Measurements from ENCODE around the gene AHDC1. TPM values are rescaled to one million over a fixed set of nuclear protein-coding genes. Genes with fewer than 3 reads are reported as not detected.

AHDC1 gene
- polyA plus RNA-seq, 1 donor = 93.6 TPM

DNA sequence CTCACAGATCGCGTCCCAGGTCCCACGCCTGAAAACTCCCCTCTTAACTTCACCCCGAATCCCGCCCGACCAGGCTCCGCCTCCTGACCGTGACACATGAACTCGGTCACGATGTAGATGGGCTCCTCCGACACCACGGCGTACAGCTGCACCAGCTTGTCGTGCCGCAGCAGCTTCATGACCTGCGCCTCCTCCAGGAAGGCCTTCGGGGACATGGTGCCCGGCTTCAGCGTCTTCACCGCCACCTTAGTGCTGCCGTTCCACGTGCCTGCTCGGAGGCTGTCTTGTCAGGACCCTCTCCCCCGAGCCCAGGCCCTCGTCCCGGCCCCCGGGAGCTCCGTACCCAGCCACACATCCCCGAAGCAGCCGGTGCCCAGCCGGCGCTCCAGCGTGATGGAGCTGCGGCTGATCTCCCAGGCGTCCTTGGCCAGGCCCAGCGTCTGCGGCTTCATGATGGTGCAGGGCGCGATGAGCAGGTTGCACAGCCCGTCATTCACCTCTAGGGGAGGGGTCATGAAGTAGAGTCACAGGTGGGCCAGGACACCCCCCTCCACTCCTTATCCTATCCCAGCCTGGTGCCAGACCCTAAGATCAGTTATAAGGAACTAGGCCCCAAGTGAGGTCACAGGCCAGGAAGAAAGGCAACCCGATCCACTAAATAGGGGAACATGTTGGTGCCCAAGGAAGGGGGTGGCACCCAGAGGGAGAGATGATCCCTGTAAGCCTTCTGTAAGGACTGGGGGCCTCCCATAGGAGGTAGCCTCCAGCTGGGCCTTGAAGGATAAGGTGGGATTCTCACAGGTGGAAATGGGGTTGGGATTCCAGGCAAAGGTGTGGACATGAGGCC is 11.6 kb upstream of the AHDC1 start:
- no peak for DNase-seq (ENCODE audit: low read depth)

- DNase-seq (ENCODE audit: low read depth) = no peak
Observed at GRCh38 chr1:27614625-27615344, 10.8 kb upstream of the AHDC1 start.

DNA sequence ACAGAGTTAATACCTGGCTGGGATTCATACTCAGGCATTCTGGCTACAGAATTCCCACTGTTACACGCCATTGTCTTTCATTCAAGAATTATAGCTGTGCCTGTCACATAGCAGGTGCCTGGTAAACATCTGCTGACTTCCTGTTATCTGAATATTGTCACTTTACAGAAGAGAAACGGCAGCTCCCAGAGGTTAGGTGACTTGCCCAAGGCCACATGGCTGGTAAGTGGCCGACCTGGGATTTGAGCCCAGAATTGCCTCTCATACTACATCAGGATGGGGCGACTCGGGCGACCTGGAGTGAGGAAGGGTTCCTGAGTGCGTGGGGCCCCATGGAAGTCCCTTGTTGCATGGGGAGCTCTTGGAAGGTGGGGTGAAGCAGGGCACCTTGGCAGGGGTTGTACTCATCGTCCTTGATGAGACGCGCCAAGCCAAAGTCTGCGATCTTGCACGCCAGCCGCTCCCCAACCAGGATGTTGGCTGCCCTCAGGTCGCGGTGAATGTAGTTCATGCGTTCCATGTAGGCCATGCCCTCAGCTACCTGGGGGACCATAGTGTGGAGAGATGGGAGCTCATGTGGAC is 10.2 kb upstream of the AHDC1 start:
- no peak for DNase-seq (ENCODE audit: low read depth)

GRCh38 chr1:27612718-27613117 is 8.8 kb upstream of the AHDC1 start:
- no peak for DNase-seq (ENCODE audit: low read depth)

DNA sequence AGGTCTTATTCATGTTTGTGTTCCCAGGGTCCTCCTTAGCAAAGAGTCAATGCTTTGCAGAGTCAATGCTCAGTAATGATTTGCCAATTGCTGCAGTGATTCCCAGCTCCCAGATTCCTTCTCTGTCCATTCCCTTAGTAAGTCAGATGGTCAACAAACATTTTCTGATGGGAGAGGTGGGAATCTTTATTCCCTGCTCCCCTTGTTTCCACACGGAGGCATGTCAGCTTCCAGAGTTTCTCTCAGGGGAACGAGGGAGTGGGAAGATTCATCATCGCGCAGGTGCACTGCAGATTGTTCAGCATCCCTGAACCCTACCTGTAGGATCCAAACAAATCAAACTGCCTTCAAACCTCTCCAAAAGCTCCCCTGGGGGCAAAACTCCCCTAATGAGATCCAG is 7.5 kb upstream of the AHDC1 start:
- DNase-seq (ENCODE audit: low read depth) = no peak

GRCh38 chr1:27609618-27610240 is 5.8 kb upstream of the AHDC1 start:
- no peak for DNase-seq (ENCODE audit: low read depth)

DNA sequence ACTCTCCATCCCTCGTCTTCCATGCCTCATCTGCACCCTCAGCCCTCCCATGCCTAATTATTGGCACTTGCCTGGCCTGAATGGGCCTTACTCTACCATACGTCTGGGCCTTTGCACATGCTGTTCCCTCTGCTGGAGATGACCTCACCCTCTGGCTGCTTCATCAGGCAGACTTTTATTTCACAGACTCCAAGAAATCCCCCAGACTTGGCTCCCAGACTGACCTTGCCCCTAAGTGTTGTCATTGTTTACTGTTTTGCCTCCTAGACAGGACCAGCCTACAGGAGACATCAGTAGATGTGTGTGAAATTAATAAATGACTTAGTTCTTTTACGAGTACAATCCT is 5.2 kb upstream of the AHDC1 start:
- no peak for DNase-seq (ENCODE audit: low read depth)

- no peak for DNase-seq (ENCODE audit: low read depth)
Observed at GRCh38 chr1:27607239-27607804, 3.4 kb upstream of the AHDC1 start.

GRCh38 chr1:27606708-27607238 is 2.8 kb upstream of the AHDC1 start:
- no peak for DNase-seq (ENCODE audit: low read depth)

DNA sequence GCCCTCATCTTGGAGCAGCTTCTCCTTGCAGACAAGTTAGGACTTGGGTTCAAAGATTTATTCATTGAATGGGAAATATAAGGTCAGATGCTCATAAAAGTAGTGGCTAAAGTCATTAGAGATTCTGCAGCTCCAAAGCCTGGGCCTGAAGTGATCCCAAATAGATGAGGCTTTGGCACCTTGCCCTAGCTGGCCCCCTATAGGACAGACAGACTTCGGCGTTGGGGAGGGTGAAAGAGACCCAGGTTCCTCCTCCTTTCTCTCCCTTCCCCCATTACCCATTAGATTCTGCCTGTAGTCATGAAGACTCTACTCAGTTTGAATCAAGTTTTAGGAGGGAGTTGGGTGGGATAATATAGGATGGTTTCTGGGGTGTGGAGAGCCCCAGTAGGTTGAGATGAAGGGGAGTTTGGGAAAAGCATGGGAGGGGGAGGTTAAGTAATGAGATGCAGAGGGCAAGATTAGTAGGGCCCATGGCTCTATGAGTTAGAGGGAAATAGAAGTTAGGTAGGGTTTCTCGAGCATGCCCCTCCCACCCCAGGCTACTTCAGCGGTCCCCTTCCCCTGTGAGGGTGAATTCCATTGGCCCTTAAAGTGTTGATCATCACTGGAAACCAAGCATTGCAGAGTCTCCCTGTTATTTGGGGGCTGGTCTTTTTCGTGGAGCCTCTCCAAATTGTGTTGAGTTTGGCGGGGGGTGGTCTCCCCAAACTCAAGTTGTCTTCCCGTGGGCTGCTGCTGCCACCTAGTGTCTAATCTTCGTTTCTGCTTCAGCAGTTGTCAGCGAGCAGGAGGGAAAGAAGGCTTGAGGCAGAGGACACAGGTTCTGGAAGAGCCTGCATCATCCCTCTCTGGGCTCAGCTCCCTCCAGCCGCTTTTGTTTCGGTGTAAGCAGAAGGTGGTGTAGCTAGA is 2.1 kb upstream of the AHDC1 start:
- no peak for DNase-seq (ENCODE audit: low read depth)

DNA sequence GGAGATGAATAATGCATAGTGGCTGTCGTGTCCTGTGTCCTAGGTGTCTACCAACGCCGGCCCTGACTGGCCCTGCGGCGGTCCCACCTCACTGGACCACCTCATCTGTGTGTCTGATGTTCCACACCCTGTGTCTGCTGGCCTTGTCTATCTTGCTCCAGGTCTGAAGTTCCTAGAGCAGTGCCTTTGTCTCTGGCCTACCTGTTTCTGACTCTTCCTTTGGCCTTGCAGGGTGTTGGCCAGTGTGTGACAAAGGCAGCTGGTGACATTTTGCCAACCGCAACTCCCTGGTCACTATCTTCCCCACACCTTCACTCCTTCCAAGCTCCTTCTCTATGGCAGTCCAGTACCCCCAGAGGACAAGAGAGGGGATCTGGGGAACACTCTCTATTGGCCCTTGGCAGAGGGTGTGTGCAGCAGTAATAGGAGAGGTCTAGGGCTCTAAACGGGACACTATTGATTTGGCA is 1.4 kb upstream of the AHDC1 start:
- no peak for DNase-seq (ENCODE audit: low read depth)

DNA sequence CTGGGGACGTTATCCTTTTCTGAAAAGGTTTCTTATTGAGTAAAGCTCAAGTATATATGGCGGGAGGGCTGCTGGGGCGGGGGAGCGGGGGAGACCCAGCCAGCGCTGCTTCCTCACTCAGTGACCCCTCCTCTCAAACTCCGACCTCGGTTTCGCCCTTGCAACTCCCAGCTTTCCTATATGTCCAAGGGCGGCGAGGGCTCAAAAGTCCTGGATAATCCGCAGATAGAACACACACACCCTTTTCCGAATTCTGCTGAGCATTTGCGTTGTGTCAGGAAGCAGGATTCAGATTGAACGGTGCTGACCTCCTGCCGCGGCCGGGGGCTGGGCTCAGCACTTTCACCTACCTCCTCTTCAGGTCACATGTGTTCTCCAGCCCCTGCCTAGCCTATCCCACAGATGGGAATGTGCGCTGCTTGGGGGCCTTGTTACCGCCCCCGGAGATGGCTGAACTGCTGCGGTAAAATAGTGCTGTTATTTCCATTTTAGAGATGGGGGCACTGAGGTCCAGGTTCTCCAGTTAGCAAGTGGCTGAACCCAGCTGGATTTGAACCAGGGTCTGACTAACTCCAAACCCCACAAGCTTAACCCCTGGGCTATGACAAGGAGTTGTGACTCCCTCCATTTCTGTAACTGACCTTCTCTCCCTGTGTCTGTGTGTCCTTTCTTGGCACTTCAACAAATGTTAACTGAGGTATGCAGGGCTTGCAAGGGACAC is 795 bp upstream of the AHDC1 start:
- DNase-seq (ENCODE audit: low read depth) = no peak

- DNase-seq (ENCODE audit: low read depth) = no peak
Observed at GRCh38 chr1:27603309-27603680, 649 bp downstream of the AHDC1 start.

DNA sequence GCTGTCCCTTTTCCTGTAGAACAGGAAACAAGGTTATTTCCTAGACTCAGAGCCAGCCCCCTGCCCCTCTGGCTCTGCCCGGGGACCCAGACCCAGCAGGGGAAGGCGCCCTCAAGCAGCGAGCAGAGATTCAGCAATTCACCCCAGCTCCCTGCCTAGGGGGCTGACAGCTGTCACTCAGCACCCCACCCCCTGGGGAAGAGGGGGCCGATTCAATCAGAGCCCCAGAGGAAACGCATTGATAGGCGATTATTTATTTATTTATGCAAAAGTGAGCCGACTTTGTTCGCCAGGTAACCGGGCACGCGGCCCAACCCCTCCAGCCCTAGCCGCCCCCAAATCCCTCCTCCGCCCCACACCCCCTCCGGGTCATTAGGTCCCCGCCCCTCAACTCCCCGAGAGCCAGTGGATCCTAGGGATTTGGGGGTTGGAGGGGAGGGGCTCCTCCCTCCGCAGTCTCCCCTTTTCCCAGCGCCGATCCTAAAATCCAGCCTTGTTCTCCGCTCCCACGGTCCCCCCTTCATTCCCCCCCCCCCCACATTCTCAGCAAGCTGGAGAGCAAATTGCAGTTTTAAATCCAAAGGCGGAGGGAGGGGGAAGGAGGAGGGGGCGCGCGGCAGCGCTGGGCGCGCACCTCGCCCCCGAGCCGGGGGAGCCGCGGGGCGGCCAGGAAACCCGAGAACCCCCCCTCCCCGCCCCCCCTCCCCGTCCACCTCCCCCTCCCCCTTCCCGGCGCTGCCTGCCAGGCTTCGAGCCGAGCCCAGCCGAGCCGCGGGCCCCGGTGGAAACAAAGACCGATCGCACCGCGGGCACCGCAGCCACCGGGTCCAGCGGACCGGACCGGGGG is 1.3 kb downstream of the AHDC1 start:
- no peak for DNase-seq (ENCODE audit: low read depth)

DNA sequence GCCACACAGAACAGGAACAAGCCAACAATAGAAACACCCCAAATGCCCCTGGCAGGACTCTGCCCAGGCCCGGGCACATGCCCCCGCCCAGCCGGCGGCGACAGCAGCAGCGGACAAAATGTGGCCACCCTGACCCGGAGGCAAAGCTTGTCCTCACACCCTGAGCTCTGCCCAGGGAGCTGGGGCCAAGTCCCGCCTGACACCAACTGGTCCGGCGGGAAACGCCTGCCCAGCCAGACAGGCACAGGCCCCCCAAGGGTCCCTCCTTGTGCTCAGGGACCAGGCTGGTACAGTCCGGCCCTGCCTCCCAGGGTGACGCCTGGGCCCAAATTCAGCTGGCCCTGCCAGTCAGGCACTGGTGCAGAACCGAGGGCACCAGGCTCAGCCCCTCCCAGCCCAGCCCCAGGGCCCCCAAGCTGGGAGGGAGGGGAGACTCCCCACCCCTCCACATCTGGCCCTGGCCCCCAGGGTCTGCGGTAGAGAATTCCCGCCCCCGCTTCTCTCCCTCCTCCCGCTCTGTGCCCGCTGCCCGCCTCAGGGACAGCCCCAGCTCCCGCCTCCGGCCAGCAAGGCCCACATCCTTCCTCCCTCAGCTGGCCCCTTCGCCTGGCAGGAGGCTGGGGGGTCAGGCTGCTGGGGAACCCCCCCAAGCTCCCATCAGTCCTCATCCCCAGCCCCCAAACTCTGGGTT is 2.0 kb downstream of the AHDC1 start:
- no peak for DNase-seq (ENCODE audit: low read depth)

GRCh38 chr1:27601321-27601770 is 2.6 kb downstream of the AHDC1 start:
- DNase-seq (ENCODE audit: low read depth) = no peak

DNA sequence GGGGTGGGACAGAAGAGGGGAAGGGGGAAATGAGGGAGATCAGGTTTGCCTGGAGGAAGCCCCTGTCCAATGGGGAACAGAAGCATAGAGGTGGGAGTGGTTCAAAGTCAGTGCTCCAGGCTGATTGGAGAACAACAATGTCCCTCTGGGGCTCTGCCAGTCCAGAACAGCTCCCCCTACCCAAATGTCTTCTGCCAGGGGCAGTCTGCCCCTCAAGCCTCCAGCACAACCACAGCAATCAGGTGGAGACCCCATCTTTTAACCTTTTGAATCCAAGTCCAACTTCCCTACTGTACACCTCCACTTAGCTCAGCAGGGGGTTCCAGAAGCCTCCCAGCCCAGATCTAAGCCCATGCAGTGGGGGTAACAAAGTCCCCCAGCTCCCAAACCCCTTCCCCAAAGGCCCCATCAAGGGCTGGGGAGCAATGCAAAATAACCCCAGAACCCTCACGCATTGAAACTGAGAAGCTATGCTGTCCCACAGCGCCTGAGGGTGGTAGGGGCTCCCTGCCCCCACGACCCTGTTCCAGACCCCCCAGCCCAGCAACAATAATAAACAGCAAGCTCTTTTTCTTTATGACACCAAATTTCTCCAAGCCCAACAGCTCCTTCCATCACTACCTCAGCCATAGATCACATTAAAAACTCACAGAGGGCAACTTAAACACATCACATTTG is 3.3 kb downstream of the AHDC1 start:
- no peak for DNase-seq (ENCODE audit: low read depth)

Measured in forelimb muscle (tissue), 1 donor.